ENCODE measurements around the gene FBXO11.
A peak's percentile ranks its signal among the peaks of the same experiment; 100 is the strongest.
"Not testable (repeated sequence)": the region's sequence is repeated elsewhere in the genome, so short reads cannot be mapped to it uniquely, and the experiment has no call there.

Gene FBXO11

GRCh38 chr2:47910662-47911061 is 4.4 kb upstream of the FBXO11 start:
- H3K4me1 ChIP-seq (ENCODE audit: control insufficient read depth, insufficient read depth, low read length); H3K27ac ChIP-seq (ENCODE audit: low read length); H3K36me3 ChIP-seq (ENCODE audit: control insufficient read depth in 2 of 2, insufficient read depth in 2 of 2, low read length in 2 of 2); H3K9ac ChIP-seq (ENCODE audit: low read length in 2 of 2); H3K9me3 ChIP-seq (ENCODE audit: control insufficient read depth in 2 of 2, low read length in 2 of 2); H3K4me3 ChIP-seq (ENCODE audit: low read length in 2 of 2); H3K27me3 ChIP-seq (ENCODE audit: control insufficient read depth in 1 of 2, insufficient read depth in 2 of 2, low read length in 2 of 2): not testable (repeated sequence)

GRCh38 chr2:47908682-47909081 is 2.4 kb upstream of the FBXO11 start:
- H3K9ac ChIP-seq (ENCODE audit: low read length in 2 of 2), result no peak overlapping the region
- peaks cover 3% of the 10 kb centered on the region for H3K4me1 ChIP-seq (ENCODE audit: control insufficient read depth, insufficient read depth, low read length)
- H3K27ac ChIP-seq (ENCODE audit: low read length), result no peak overlapping the region
- no peaks in the 10 kb centered on the region for H3K36me3 ChIP-seq (ENCODE audit: control insufficient read depth in 2 of 2, insufficient read depth in 2 of 2, low read length in 2 of 2)
- no peaks in the 10 kb centered on the region for H3K27me3 ChIP-seq (ENCODE audit: control insufficient read depth in 1 of 2, insufficient read depth in 2 of 2, low read length in 2 of 2)
- H3K9me3 ChIP-seq (ENCODE audit: control insufficient read depth in 2 of 2, low read length in 2 of 2), result no peaks in the 10 kb centered on the region
- H3K4me3 ChIP-seq (ENCODE audit: low read length in 2 of 2), result no peak overlapping the region

- no peaks in the 10 kb centered on the region for H3K9me3 ChIP-seq (ENCODE audit: control insufficient read depth in 2 of 2, low read length in 2 of 2)
- peak overlapping the region; percentile 78 to 89 for H3K9ac ChIP-seq (ENCODE audit: low read length in 2 of 2)
- peaks cover 3% of the 10 kb centered on the region for H3K4me1 ChIP-seq (ENCODE audit: control insufficient read depth, insufficient read depth, low read length)
- H3K4me3 ChIP-seq (ENCODE audit: low read length in 2 of 2), result peak overlapping the region; percentile 81 to 82
- no peaks in the 10 kb centered on the region for H3K36me3 ChIP-seq (ENCODE audit: control insufficient read depth in 2 of 2, insufficient read depth in 2 of 2, low read length in 2 of 2)
- H3K27me3 ChIP-seq (ENCODE audit: control insufficient read depth in 1 of 2, insufficient read depth in 2 of 2, low read length in 2 of 2), result no peaks in the 10 kb centered on the region
- peak overlapping the region; percentile 84 for H3K27ac ChIP-seq (ENCODE audit: low read length)
Measured at GRCh38 chr2:47907039-47907781, 912 bp upstream of the FBXO11 start.

GRCh38 chr2:47905386-47906156 is 727 bp downstream of the FBXO11 start:
- Histone ChIP-seq H3K9me3 (ENCODE audit: control insufficient read depth in 2 of 2, low read length in 2 of 2) (no peaks in the 10 kb centered on the region), H3K36me3 (ENCODE audit: control insufficient read depth in 2 of 2, insufficient read depth in 2 of 2, low read length in 2 of 2) (no peaks in the 10 kb centered on the region), H3K27me3 (ENCODE audit: control insufficient read depth in 1 of 2, insufficient read depth in 2 of 2, low read length in 2 of 2) (no peaks in the 10 kb centered on the region), H3K9ac (ENCODE audit: low read length in 2 of 2) (peak overlapping the region; percentile 90 to 95), H3K27ac (ENCODE audit: low read length) (peak overlapping the region; percentile 91), H3K4me1 (ENCODE audit: control insufficient read depth, insufficient read depth, low read length) (peaks cover 3% of the 10 kb centered on the region), H3K4me3 (ENCODE audit: low read length in 2 of 2) (peak overlapping the region; percentile 78 to 92)

DNA sequence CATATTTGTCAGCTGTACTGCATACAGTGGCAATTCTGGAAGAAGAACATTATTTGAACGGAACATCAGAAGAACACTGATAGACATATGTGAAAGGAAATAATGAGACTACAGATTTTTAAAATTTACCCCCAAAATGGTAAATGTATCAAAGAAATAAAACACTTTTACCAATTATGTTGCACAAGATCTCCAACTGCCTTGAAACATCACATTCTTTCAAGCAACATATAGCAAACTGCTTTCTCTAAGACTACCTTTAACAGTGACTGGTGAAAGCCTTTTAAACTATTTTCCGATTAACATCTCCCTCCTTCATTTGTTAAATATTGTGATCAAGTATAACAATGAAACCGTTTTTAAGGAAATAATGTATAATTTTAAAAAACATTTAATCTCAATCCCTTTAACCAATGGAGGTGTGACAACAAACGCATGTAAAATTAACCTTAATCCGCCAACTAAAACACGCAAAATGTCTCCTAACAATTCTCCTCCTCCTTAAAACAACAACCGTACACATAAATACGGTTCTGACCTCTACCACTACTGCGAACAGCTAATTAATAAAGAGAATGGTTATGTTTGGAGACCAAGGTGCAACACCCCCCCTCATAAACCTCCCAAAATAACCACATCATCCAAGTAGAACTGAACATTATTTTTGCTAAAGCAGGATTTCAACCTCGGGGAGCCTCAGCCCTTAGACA is 2.4 kb downstream of the FBXO11 start:
- Histone ChIP-seq H3K4me1 (ENCODE audit: control insufficient read depth, insufficient read depth, low read length) (peaks cover 7% of the 10 kb centered on the region), H3K27ac (ENCODE audit: low read length) (peak overlapping the region; percentile 85), H3K4me3 (ENCODE audit: low read length in 2 of 2) (peak overlapping the region; percentile 72 to 92), H3K27me3 (ENCODE audit: control insufficient read depth in 1 of 2, insufficient read depth in 2 of 2, low read length in 2 of 2) (no peaks in the 10 kb centered on the region), H3K36me3 (ENCODE audit: control insufficient read depth in 2 of 2, insufficient read depth in 2 of 2, low read length in 2 of 2) (no peaks in the 10 kb centered on the region), H3K9ac (ENCODE audit: low read length in 2 of 2) (peak overlapping the region; percentile 89 to 90), H3K9me3 (ENCODE audit: control insufficient read depth in 2 of 2, low read length in 2 of 2) (no peaks in the 10 kb centered on the region)

DNA sequence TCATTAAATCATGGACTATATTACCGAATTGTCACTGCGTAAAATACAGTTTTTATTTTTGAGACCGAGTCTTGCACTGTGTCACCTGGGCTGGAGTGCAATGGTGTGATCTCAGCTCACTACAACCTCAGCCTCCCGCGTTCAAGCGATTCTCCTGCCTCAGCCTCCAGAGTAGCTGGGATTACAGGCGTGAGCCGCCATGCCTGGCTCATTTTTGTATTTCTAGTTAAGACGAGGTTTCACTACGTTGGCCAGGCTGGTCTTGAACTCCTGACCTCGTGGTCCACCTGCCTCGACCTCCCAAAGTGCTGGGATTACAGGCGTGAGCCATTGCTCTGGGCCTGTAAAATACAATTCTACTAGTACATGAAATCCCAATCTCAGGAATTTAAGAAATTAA is 4.4 kb downstream of the FBXO11 start:
- not testable (repeated sequence) for H3K9ac ChIP-seq (ENCODE audit: low read length in 2 of 2); H3K36me3 ChIP-seq (ENCODE audit: control insufficient read depth in 2 of 2, insufficient read depth in 2 of 2, low read length in 2 of 2); H3K27me3 ChIP-seq (ENCODE audit: control insufficient read depth in 1 of 2, insufficient read depth in 2 of 2, low read length in 2 of 2); H3K4me1 ChIP-seq (ENCODE audit: control insufficient read depth, insufficient read depth, low read length); H3K27ac ChIP-seq (ENCODE audit: low read length); H3K4me3 ChIP-seq (ENCODE audit: low read length in 2 of 2); H3K9me3 ChIP-seq (ENCODE audit: control insufficient read depth in 2 of 2, low read length in 2 of 2)

DNA sequence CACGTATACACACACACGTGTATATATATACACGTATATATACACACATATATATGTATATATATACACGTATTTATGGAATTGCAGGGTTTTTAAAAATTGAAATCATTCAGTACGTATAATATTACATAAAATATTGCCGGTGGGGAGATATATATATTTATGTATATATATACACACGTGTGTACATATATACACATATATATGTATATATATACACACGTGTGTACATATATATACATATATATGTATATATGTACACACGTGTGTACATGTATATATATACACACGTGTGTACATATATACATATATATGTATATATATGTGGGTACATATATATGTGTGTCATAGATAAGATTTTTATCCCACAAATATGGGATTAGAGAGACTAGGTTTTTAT is 5.4 kb downstream of the FBXO11 start:
- Histone ChIP-seq H3K9ac (ENCODE audit: low read length in 2 of 2) (no peak overlapping the region), H3K9me3 (ENCODE audit: control insufficient read depth in 2 of 2, low read length in 2 of 2) (no peaks in the 10 kb centered on the region), H3K4me3 (ENCODE audit: low read length in 2 of 2) (no peak overlapping the region), H3K27ac (ENCODE audit: low read length) (no peak overlapping the region), H3K27me3 (ENCODE audit: control insufficient read depth in 1 of 2, insufficient read depth in 2 of 2, low read length in 2 of 2) (no peaks in the 10 kb centered on the region), H3K36me3 (ENCODE audit: control insufficient read depth in 2 of 2, insufficient read depth in 2 of 2, low read length in 2 of 2) (no peaks in the 10 kb centered on the region), H3K4me1 (ENCODE audit: control insufficient read depth, insufficient read depth, low read length) (peaks cover 4% of the 10 kb centered on the region)

DNA sequence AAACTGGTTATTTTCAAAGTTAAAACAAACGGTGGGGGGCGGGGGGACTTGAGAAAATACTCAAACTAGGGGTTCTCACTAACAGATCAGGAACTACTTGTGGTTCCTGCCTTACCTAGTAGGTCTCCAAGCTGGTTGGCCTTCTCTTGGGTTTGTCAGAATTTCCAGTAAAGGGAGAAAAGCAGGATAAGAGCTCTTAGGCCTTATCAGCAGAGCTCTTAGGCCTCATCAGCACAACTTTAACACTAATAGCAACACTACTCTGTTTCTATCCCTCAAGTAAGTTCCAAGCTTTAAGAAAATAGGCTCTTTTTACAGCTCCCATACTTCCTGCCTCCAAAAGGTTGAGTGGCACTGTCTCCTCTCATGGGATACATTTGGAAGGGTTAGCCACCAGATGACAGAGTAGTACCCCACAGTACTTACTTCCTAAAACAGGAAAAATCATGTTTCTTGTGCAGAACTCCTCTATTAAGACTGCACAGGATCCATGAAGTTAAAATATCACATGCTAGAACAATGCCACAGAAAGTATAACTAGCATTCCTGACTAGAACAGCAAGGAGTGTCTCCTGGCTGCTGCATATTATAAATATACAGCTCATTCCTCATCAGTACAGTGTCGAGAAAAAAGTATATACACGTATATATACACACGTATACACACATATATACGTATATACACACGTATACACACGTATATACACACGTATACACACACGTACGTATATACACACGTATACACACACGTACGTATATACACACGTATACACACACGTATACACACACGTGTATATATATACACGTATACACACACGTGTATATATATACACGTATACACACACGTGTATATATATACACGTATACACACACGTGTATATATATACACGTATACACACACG is 6.1 kb downstream of the FBXO11 start:
- Histone ChIP-seq H3K4me3 (ENCODE audit: low read length in 2 of 2) (no peak overlapping the region), H3K4me1 (ENCODE audit: control insufficient read depth, insufficient read depth, low read length) (peaks cover 4% of the 10 kb centered on the region), H3K36me3 (ENCODE audit: control insufficient read depth in 2 of 2, insufficient read depth in 2 of 2, low read length in 2 of 2) (no peaks in the 10 kb centered on the region), H3K27ac (ENCODE audit: low read length) (no peak overlapping the region), H3K9ac (ENCODE audit: low read length in 2 of 2) (no peak overlapping the region), H3K27me3 (ENCODE audit: control insufficient read depth in 1 of 2, insufficient read depth in 2 of 2, low read length in 2 of 2) (no peaks in the 10 kb centered on the region), H3K9me3 (ENCODE audit: control insufficient read depth in 2 of 2, low read length in 2 of 2) (no peaks in the 10 kb centered on the region)

DNA sequence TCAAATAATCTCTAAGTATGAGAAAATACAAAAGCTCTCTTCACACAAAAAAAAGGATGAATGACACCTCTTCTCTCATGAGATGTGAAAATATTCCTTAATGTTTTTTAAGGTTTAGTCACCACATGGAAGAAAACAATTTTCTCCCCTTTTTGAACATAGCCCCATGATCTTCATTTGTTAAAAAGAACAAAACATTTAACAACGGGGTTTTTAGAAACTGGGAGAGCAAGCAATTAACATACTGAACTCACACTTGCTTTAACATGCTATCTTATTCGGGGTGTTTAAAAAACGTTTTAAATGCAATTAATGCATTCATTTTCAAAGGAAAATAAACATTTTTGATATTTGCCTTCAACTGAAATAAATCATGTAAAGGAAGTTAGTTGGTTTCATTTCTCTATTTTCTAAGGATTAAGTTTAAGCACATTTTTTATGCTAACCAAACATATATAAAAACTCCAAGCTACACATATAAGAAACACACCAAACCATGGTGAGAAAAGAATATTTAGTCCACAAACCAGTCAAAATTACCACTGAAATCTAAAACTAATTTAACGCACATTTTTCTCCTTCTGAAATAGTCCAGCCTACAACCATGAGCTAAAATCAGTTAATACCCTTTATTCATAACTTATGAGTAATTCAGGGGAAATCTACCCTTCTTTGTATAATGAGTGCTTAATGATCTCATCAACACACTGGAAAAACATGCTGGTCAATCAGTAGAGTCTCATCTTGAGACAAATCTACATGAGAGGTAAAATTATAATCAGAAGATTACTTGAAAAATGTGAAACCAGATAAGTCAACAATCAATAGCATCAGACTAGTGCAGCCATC is 8.2 kb downstream of the FBXO11 start:
- Histone ChIP-seq H3K4me1 (ENCODE audit: control insufficient read depth, insufficient read depth, low read length) (peaks cover 4% of the 10 kb centered on the region), H3K4me3 (ENCODE audit: low read length in 2 of 2) (no peak overlapping the region), H3K27me3 (ENCODE audit: control insufficient read depth in 1 of 2, insufficient read depth in 2 of 2, low read length in 2 of 2) (no peaks in the 10 kb centered on the region), H3K36me3 (ENCODE audit: control insufficient read depth in 2 of 2, insufficient read depth in 2 of 2, low read length in 2 of 2) (no peaks in the 10 kb centered on the region), H3K9me3 (ENCODE audit: control insufficient read depth in 2 of 2, low read length in 2 of 2) (no peaks in the 10 kb centered on the region), H3K9ac (ENCODE audit: low read length in 2 of 2) (no peak overlapping the region), H3K27ac (ENCODE audit: low read length) (no peak overlapping the region)
